ENCODE data around the gene RNASE8.

Gene RNASE8

GRCh38 chr14:21086908-21087293 is 29.3 kb downstream of the RNASE8 start:
- intact Hi-C loops (cut with DNase I): no loop called here
- no peak for DNase-seq

DNA sequence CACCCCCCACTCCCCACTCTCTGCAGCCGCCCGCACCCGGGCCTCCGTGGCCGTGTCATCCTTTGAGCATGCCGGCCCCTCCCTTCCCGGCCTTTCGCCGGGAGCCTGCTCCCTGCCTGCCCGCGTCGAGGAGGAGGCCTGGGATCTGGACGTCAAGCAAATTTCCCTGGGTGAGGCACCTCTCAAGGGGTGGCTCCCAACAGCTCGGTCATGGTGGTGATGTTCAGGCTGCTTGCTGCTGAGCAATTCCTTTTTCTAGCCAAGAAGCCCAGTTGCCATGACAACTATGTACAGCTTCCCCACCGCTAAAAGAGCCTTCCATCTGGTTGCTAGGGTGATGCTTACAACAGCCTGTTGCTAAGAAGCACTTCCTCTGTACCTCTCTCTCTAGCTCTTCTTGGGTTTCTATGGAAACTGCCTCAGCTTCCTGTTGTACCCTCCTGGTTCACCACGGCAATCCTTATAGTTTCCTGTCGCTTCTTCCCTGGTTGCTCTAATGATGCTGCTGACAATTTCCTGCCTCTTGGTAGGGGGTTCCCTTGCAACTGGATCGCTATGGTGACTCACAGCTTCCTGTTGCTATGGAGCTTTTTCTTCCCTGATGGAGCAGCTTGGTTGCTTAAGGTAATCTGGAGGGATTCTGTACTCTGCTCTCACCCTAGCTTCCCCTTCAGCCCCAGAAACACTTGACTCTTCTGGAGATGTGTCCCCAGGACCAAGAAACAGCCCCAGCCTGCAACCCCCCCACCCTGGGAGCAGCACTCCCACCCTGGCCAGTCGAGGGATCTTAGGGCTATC is 29.9 kb downstream of the RNASE8 start:
- intact Hi-C loops (cut with DNase I): no loop called here
- DNase-seq: peak in 3 of 10 donors; percentile 48 to 88 (median 78)

GRCh38 chr14:21088687-21089086 is 31.1 kb downstream of the RNASE8 start:
- DNase-seq: no peak
- intact Hi-C loops (cut with DNase I): no loop called here

- no peak for DNase-seq
- intact Hi-C loops (cut with DNase I): no loop called here
These were observed 31.6 kb downstream of the RNASE8 start for GRCh38 chr14:21089271-21089670.

- intact Hi-C loops (cut with DNase I): loop anchor here (5.0 kb wide), 1 partner anchor 73 kb away; no protein-coding TSS in a partner anchor
- DNase-seq: no peak
These were observed 32.2 kb downstream of the RNASE8 start for GRCh38 chr14:21089877-21090193.

GRCh38 chr14:21090194-21090939 is 32.7 kb downstream of the RNASE8 start:
- intact Hi-C loops (cut with DNase I): loop anchor here (5.0 kb wide), 1 partner anchor 73 kb away; no protein-coding TSS in a partner anchor
- DNase-seq: peak in 3 of 10 donors; percentile 15 to 89 (median 46)

DNA sequence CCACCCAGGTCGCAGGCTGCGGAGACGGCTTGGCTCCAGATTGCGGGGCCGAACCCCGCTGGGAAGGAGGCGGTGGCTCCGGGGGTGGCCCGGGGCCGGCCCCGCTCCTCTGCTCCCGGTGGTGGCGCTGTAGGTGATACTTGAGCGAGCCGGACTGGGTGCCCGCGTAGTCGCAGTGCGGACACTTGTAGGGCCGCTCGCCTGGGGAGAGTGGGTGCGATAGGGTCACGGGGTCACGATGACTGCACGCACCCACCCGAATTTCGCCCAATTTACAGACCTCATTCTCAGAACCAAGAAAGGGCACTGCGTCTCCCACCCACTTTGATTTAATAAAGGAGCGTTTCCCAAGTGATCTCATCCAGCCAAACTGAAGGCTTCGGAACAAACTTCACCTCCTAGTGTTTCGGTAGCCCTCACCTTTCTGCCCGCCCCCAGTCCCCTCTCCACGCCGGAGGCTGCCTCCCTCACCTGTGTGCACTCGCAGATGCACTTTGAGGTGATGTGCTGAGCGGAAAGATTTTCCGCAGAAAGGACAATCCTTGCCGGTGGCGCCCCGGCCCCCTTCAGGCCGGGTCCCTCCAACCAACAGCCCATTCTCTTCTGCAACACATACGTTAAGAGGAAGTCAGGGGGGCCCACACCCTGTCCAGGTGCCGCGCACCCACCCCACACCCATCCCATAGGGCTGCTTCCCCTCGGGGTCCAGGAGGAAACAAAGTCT is 33.5 kb downstream of the RNASE8 start:
- DNase-seq: peak in 1 of 10 donors; percentile 5
- intact Hi-C loops (cut with DNase I): loop anchor here (5.0 kb wide), 1 partner anchor 74 kb away; no protein-coding TSS in a partner anchor

DNA sequence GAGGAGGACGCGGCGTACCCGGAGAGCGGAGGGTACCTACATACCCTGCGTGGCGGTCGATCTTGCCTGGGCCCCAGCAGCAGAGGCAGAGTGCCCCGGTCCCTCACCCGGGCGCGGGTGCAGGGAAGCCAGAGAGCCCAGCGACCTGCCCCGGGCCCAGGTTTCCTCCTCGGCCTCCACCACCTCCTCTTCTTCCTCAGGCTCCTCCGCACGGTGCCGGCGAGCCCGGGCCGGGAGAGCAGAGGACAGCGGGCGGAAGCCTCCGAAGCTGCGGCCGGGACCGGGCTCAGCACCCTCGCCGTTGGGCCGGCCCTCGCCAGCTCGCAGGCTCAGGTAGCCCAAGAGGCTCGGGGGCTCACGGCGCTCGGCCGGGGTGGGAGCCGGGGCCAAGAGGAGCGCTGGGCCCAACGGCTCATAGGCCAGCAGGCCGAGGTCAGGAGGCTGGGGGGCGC is 34.2 kb downstream of the RNASE8 start:
- intact Hi-C loops (cut with DNase I): loop anchor here (1.0 to 5.0 kb wide), 3 partner anchors 15 to 75 kb away; partner anchors contain the start of gene ARHGEF40
- peak in 1 of 10 donors; percentile 85 for DNase-seq

DNA sequence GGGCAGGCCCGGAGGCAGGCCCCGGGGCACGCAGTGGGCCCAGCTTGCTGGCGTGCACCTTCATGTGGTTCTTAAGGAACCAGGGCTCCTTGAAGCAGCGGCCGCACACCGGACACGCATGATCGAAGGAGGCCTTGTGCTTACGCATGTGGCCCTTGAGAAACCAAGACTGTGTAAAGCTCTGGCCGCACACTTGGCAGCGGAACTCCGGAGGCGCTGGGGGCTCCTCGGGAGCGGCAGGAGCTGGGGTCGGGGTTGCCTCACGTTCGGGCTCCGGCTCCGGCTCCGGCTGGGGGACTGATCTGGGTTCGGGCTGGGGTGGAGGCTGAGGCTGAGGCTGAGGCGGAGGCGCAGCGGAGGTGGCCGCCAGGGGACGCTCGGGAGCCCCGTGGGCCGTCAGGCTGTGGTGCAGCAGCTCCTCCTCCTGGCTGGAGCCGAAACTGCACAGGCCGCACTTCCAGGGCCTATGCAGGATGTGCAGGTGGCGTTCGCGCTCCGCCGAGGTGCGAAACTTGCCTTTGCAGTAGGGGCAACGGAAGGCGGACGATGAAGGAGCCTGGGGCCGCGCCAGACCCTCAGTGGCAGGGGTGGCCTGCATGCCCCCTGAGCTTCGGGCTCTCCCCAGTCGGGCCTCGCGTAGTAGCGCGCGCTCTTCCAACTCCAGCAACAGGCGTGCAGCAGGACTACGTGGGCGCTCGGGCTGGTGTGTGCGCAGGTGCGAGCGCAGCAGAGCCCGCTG is 34.8 kb downstream of the RNASE8 start:
- intact Hi-C loops (cut with DNase I): loop anchor here (1.0 to 5.0 kb wide), 3 partner anchors 14 to 75 kb away; partner anchors contain the start of gene ARHGEF40
- DNase-seq: peak in 9 of 10 donors; percentile 56 to 96 (median 76)

DNA sequence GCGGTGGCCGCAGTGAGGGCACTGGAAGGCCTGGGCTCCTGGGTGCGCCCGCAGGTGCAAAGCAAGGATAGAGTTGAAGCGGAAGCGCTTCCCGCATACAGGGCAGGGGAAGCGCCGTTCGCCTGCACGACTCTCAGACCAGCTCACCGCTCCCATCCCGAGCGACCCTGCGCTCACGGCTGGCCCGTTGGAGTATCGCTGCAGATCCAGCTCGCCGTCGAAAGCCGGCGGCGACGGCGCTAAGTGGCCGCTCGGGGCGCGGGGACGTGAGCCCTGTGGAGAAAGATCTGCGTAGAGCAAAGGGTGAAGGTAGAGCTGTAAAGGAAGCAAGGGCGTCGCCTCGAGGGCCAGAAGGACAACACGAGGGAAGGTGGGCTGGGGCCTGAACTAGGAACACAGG is 35.4 kb downstream of the RNASE8 start:
- peak in 1 of 10 donors; percentile 85 for DNase-seq

DNA sequence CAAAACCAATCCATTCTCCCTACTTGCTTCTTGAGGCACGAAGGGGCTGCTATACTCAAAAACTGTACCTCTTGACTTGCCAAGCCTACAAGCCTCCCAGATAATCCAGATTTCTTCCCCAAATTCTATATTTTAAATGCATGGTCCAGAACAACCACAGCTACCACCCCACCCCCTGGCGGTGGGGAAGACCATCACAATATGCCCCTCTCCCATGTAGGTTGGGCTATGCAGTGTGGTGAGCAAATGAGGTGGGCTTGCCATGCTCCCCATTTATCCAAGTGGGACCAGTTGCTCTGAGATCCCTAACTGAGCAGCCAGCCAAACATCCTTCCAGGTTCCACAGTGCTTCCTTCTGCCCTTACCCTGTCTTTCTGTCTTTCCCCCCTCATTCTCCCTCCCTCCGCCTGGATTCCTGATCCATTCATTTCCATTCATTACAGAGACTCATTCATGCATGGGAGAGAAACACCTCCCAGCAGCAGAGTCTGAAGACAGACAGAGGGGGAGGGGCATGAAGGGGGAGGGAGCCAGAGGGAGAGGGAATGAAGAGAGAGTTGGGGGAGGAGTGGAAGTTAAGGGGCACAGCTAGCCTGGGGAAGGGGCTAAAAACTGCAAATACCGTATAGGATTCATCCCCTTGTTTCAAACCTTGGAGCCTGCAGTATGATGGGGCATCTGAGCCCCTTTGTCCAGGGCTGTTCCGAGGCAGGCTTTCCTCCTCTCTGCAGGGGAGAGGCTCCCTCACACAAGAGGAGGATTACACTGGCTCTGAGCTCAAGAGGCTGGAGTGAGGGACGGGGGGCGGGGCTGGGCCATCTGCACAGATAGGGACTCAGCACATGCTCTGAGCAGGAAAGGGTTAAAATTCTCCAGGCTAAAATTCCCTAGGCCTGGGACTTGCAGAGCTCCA is 36.4 kb downstream of the RNASE8 start:
- no peak for DNase-seq

More for the DNA sequence above, 35.4 kb downstream of the RNASE8 start:
- intact Hi-C loops (cut with DNase I): loop anchor here (2.0 to 5.0 kb wide), 2 partner anchors 14 to 76 kb away; no protein-coding TSS in a partner anchor

DNA sequence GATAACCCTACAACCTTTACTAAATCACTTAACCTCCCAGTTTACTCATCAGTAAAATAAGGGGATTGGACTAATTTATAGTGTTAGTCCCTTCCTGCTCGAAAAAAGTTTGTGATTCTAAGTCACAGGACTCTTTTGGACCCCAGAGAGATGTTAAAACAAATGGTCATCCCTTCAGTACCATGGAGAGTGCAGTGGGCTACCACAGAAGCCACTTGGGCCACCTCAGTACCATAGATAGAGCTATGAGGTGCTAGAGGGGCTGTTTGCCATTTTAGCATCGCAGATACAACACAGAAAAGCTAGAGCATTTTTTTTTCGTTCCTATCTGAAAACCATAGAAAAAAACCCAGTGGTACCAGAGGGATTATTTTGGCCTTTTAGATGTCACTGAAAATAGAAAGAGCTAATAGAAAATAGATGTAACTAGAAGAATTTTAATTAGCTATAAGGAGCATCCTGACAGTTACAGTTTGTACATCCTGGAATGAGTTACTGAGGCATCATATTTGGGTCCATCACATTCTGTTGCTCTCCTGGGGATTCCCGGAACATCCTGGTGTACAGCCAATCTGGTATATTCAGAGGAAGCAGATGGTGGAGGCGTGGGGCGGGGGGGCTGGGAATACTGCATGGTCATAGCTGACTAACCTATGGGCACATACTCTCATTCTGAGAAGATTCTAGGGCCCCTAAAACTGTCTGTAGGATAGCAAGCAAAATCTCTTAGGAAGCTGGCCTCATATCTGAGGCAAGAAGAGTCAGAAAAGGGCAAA is 38.0 kb downstream of the RNASE8 start:
- DNase-seq: no peak
- intact Hi-C loops (cut with DNase I): no loop called here

More for the DNA sequence above, 36.4 kb downstream of the RNASE8 start:
- intact Hi-C loops (cut with DNase I): loop anchor here (2.0 to 5.0 kb wide), 2 partner anchors 13 to 77 kb away; no protein-coding TSS in a partner anchor

DNA sequence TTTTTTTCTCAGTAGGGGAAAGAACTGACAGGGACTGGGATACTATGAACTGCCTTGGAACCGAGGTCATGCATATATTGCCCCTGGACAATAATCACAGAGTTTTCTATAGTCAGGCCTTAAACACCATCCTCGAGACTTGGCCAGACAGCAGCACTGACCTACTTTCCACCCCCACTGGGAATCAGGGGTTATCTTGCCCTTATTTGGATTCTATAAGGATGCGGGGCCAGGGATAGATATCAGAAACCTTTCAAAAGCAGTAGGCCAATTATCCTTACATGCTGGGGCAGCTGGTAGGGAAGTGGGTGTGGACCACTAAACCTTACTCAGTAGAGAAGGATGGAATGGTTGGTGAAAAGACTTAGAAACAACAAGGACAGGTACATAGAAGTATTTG is 38.8 kb downstream of the RNASE8 start:
- DNase-seq: no peak
- intact Hi-C loops (cut with DNase I): no loop called here

DNA sequence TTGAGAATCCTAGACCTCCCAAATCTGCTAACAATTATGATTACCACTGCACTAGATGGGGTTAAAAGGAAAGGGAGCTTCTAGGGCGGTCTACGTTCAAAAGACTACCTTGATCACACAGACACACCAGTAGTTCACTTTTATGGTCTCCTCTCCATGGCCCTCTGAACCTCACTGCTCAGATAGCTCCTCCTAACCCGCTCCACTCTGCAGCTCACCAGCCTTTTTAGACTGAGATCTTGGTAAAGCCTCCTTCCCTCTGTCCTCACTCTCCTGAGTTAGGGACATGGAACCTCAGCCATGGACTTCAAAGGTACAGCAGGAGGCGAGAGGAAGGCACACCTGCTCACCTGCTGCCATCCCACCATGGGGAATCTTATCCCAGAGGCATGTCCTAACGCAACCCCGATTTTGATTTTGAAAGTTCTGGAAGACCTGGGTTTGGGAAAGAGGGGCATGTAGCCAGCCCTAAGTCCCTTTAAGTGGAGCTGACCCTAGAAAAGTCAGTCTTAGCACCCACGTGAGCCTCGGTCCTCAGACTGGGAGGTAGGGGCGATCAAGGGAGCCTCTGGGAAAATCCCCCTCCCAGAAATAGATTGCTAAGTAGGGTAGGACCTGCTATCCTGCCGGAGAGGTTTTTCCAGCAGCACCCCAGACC is 39.5 kb downstream of the RNASE8 start:
- DNase-seq: no peak
- intact Hi-C loops (cut with DNase I): no loop called here

DNA sequence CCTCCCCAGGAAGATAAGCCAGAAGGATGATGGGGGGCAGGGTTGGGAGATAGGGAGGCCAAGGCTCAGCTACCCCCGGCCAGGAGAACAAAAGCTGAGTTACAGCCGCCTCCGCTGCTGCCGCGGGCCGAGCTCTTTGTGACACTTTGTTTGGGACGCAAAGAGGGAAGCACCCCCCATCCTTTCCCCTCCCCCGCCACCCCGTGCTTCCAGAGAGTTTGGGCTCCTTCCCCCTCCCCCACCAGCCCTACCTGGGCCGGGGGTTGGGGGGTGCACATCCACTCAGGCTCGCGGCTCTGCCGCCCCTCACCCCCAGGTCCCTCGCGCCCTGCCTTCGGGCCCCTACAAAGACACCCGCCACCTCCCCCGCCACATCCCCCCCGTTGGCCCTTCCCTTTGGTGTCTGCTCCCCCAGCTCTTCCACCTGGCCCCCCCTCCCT is 40.0 kb downstream of the RNASE8 start:
- intact Hi-C loops (cut with DNase I): no loop called here
- DNase-seq: peak in 2 of 10 donors; percentile 67 to 86

- peak in 7 of 10 donors; percentile 34 to 90 (median 49) for DNase-seq
- intact Hi-C loops (cut with DNase I): no loop called here
These were observed 40.7 kb downstream of the RNASE8 start, which contains the start of gene ZNF219 for GRCh38 chr14:21098076-21098891. ZNF219 (minus strand) TSS chr14:21098655; CDS start chr14:21093591, 5,064 bp downstream.

Measured in posterior cingulate gyrus (tissue), 11 donors.